HepG2 (cell line): ENCODE results near the gene C14orf180. TPM values are rescaled to one million over a fixed set of nuclear protein-coding genes. Genes with fewer than 3 reads are reported as not detected.

Experiments
- ATAC-seq: fragments of 200-7000 bp; cut with Tn5 transposase; 3 replicates; pipeline ENCODE4 v1.9.1; 2020; ENCODE audit warnings: mild to moderate bottlenecking, moderate library complexity
- BruUV-seq: library from RNA; stranded (reverse); fragments of 400-500 nt; replicated peaks from 2 replicates; lab custom pipeline; 2021; lab: Mats Ljungman, UMichigan
- CTCF ChIA-PET: fragments of 300-600 bp; formaldehyde crosslinking; extraction: SDS; loops from one replicate; lab custom pipeline; 2021; ENCODE audit warnings: low total read pairs, inconsistent platforms, low intra/inter-chr PET ratio; lab: Yijun Ruan, JAX
- POLR2A ChIA-PET: fragments of 350-600 bp; sonication (Branson Sonifier 250); formaldehyde crosslinking; loops from one replicate; lab custom pipeline; 2020; ENCODE audit warnings: antibody characterized with exemption, inconsistent platforms; lab: Yijun Ruan, JAX
- DNase-seq: peaks from one replicate; pipeline ENCODE4 v3.0.0-alpha.2; 2015; ENCODE audit warnings: low spot score
- FAIRE-seq: peaks from 3 replicates; lab custom pipeline; 2011; peaks lifted over from hg19 to GRCh38; lab: Jason Lieb, UNC
- H2AFZ ChIP-seq: one replicate; pipeline ENCODE4 v1.6.1; 2011; ENCODE audit warnings: low read length, inconsistent platforms
- H3K27ac ChIP-seq: fragments of 300-600 bp; 3 replicates; pipeline ENCODE4 v1.8.0; 2011; ENCODE audit warnings: mixed run types, mild to moderate bottlenecking, mixed read lengths, low read length, inconsistent platforms; ENCODE audit not compliant: insufficient read depth; ENCODE audit errors: extremely low read length
- H3K27me3 ChIP-seq, 2 experiments: fragments of 200-600 bp in 1 of 2; 2 replicates in 1 of 2; 3 replicates in 1 of 2; pipeline versions ENCODE4 v1.6.0 to v1.8.0; 2011; ENCODE audit warnings: low read length in 2 of 2, mild to moderate bottlenecking in 2 of 2, moderate library complexity in 2 of 2, inconsistent platforms in 1 of 2; ENCODE audit not compliant: insufficient read depth in 2 of 2, control insufficient read depth in 1 of 2
- H3K36me3 ChIP-seq, 2 experiments: fragments of 200-600 bp in 1 of 2; replicated peaks in 1 of 2; 2 replicates in 1 of 2; 3 replicates in 1 of 2; pipeline versions ENCODE4 v1.5.1 to v1.8.0; 2011; ENCODE audit warnings: low read length in 2 of 2, inconsistent platforms in 1 of 2; ENCODE audit not compliant: insufficient read depth in 2 of 2, control insufficient read depth in 1 of 2
- H3K4me1 ChIP-seq: 2 replicates; pipeline ENCODE4 v1.5.1; 2012; ENCODE audit warnings: low read length, inconsistent platforms; ENCODE audit not compliant: insufficient read depth
- H3K4me2 ChIP-seq: 2 replicates; pipeline ENCODE4 v1.6.0; 2011; ENCODE audit warnings: low read depth, low read length, inconsistent platforms
- H3K4me3 ChIP-seq, 3 experiments: fragments of 200-600 bp in 1 of 3; sonication (generic), shearing (Covaris generic) in 1 of 3; replicated peaks in 1 of 3; 2 replicates each; pipeline ENCODE4 v1.5.1; 2011 to 2016; ENCODE audit warnings: low read length in 3 of 3, inconsistent platforms in 2 of 3, low read depth in 2 of 3, mild to moderate bottlenecking in 2 of 3, control low read depth in 1 of 3, mixed read lengths in 1 of 3; ENCODE audit not compliant: insufficient read depth in 1 of 3
- H3K79me2 ChIP-seq: one replicate; pipeline ENCODE4 v1.6.1; 2011; ENCODE audit warnings: low read length, inconsistent platforms; ENCODE audit not compliant: insufficient read depth
- H3K9ac ChIP-seq: 2 replicates; pipeline ENCODE4 v1.6.0; 2011; ENCODE audit warnings: mild to moderate bottlenecking, low read depth, low read length, inconsistent platforms; ENCODE audit not compliant: insufficient read depth
- H3K9me3 ChIP-seq: 2 replicates; pipeline ENCODE4 v1.5.1; 2012; ENCODE audit warnings: mild to moderate bottlenecking, low read length
- H4K20me1 ChIP-seq: 2 replicates; pipeline ENCODE4 v1.6.0; 2011; ENCODE audit warnings: inconsistent platforms, mild to moderate bottlenecking, low read length, moderate library complexity; ENCODE audit not compliant: insufficient read depth
- ADNP ChIP-seq: sonication (generic); formaldehyde crosslinking; IDR thresholded peaks from 2 replicates; pipeline ENCODE4 v1.4.0; 2020; ENCODE audit warnings: missing genetic modification reagents
- NONO ChIP-seq, 2 experiments: fragments of 450-650 bp in 1 of 2; sonication (generic) in 1 of 2; formaldehyde crosslinking in 1 of 2; IDR thresholded peaks in 1 of 2; conservative IDR thresholded peaks in 1 of 2; 2 replicates each; pipeline versions ENCODE4 v1.6.1 to v1.8.0; 2017 to 2022; ENCODE audit warnings: mild to moderate bottlenecking in 1 of 2, missing genetic modification reagents in 1 of 2, moderate library complexity in 1 of 2
- RCOR2 ChIP-seq: IDR thresholded peaks from 2 replicates; pipeline ENCODE4 v1.6.1; 2016; ENCODE audit warnings: missing biosample characterization, missing genetic modification reagents
- RELA ChIP-seq: sonication (generic); formaldehyde crosslinking; IDR thresholded peaks from 2 replicates; pipeline ENCODE4 v1.4.0; 2020; ENCODE audit warnings: missing genetic modification reagents
- TOPORS ChIP-seq: sonication (generic); formaldehyde crosslinking; IDR thresholded peaks from 2 replicates; pipeline ENCODE4 v1.8.0; 2023; ENCODE audit warnings: mild to moderate bottlenecking, missing genetic modification reagents
- ZBED4 ChIP-seq: sonication (generic); formaldehyde crosslinking; IDR thresholded peaks from 2 replicates; pipeline ENCODE4 v1.4.0; 2020; ENCODE audit warnings: missing genetic modification reagents, borderline replicate concordance
- ZBTB26 ChIP-seq: IDR thresholded peaks from 2 replicates; pipeline ENCODE4 v1.6.1; 2016; ENCODE audit warnings: missing compliant biosample characterization, missing genetic modification reagents, borderline replicate concordance
- whole genome bisulfite sequencing: methylation state at CpG from one replicate; pipeline ENCODE4 v1.1.6; 2017; ENCODE audit warnings: low lambda C conversion rate; 5-methylcytosine and 5-hydroxymethylcytosine counted together
- in situ Hi-C: cut with HindIII; loops from 2 replicates; pipeline ENCODE4 v1.10.0; 2017; ENCODE audit warnings: low pct_unique_long_range_greater_than_20kb; ENCODE audit not compliant: extremely low pct_ligation_motif_present
- intact Hi-C: fragments of 100-400 bp; cut with micrococcal nuclease; formaldehyde crosslinking; loops from one replicate; pipeline ENCODE4 v1.10.0; 2022; ENCODE audit not compliant: unreplicated experiment
- polyA plus RNA-seq, 8 experiments: library from polyadenylated mRNA; depleted of rRNA in 3 of 8; stranded (reverse) in 7 of 8; unstranded in 1 of 8; fragments of >200 nt; fragmentation: Illumina TruSeq in 4 of 8; extraction: Trizol in 4 of 8; gene quantifications; 2 replicates each; pipeline versions ENCODE4 v1.2.1 to v1.2.3, GENCODE V29; 2011 to 2016; ENCODE audit warnings: low read depth in 4 of 8, missing spikeins in 1 of 8, mixed read lengths in 1 of 8; ENCODE audit not compliant: insufficient read depth in 1 of 8
- total RNA-seq, 5 experiments: library from RNA; depleted of rRNA; stranded (reverse); fragments of >200 nt; fragmentation: Illumina TruSeq; extraction: Trizol; gene quantifications; 2 replicates each; pipeline ENCODE4 v1.2.3, GENCODE V29; 2016; ENCODE audit warnings: low read depth in 1 of 5
- TF ChIP-seq, protein P1 (sequence below): sonication (generic); formaldehyde crosslinking; IDR thresholded peaks from 2 replicates; pipeline ENCODE4 v1.4.0; 2020; ENCODE audit warnings: mild to moderate bottlenecking, missing genetic modification reagents, borderline replicate concordance

Gene C14orf180
- total and polyA plus RNA-seq, 2 of the 13 experiments (the other 11 are each of a cell fraction or from before 2014, with no cell fraction given) = not detected

- DNase-seq = no peak
- FAIRE-seq = no peak
- WGBS = 47% methylated on average over 3 of the region's 7 CpGs
- Histone ChIP-seq H3K27me3 (peaks cover 21 to 87% of the 10 kb centered on the region in 2 experiments; a peak in 4 of 5 replicates), H3K4me3 (no peak overlapping the region), H3K4me2 (no peak overlapping the region; the same call in 1 of the 2 replicates), H3K27ac (no peak overlapping the region), H2AFZ (no peak overlapping the region), H3K9me3 (no peaks in the 10 kb centered on the region), H3K4me1 (no peaks in the 10 kb centered on the region), H3K36me3 (no peaks in the 10 kb centered on the region), H3K9ac (no peak overlapping the region), H4K20me1 (peaks cover 7% of the 10 kb centered on the region; the same call in 1 of the 2 replicates), H3K79me2 (no peaks in the 10 kb centered on the region)
- ATAC-seq = no peak
- in situ Hi-C loops (no loop called here), intact Hi-C loops (no loop called here)
- no TSS peak for BruUV-seq
- ChIA-PET POLR2A (no interaction called here), CTCF (no interaction called here)
- TF ChIP-seq RELA (no peak), ZBED4 (CRISPR knock-in tag) (no peak), ZBTB26 (no peak), RCOR2 (CRISPR knock-in tag) (no peak), TOPORS (CRISPR knock-in tag) (no peak), ADNP (no peak), NONO (IDR thresholded peaks at IDR 0.05) (no peak), NONO (CRISPR knock-in tag; conservative IDR thresholded peaks at IDR 0.05) (no peak)
- TF ChIP-seq, protein P1, sequence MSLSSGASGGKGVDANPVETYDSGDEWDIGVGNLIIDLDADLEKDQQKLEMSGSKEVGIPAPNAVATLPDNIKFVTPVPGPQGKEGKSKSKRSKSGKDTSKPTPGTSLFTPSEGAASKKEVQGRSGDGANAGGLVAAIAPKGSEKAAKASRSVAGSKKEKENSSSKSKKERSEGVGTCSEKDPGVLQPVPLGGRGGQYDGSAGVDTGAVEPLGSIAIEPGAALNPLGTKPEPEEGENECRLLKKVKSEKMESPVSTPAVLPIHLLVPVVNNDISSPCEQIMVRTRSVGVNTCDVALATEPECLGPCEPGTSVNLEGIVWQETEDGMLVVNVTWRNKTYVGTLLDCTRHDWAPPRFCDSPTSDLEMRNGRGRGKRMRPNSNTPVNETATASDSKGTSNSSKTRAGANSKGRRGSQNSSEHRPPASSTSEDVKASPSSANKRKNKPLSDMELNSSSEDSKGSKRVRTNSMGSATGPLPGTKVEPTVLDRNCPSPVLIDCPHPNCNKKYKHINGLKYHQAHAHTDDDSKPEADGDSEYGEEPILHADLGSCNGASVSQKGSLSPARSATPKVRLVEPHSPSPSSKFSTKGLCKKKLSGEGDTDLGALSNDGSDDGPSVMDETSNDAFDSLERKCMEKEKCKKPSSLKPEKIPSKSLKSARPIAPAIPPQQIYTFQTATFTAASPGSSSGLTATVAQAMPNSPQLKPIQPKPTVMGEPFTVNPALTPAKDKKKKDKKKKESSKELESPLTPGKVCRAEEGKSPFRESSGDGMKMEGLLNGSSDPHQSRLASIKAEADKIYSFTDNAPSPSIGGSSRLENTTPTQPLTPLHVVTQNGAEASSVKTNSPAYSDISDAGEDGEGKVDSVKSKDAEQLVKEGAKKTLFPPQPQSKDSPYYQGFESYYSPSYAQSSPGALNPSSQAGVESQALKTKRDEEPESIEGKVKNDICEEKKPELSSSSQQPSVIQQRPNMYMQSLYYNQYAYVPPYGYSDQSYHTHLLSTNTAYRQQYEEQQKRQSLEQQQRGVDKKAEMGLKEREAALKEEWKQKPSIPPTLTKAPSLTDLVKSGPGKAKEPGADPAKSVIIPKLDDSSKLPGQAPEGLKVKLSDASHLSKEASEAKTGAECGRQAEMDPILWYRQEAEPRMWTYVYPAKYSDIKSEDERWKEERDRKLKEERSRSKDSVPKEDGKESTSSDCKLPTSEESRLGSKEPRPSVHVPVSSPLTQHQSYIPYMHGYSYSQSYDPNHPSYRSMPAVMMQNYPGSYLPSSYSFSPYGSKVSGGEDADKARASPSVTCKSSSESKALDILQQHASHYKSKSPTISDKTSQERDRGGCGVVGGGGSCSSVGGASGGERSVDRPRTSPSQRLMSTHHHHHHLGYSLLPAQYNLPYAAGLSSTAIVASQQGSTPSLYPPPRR = no peak
Observed at GRCh38 chr14:104591031-104591430, 11.5 kb downstream of the C14orf180 start.
